Mesenchymal stem cell (in vitro differentiated cells and primary cell): ENCODE measurements around the gene LPGAT1.

Experiments used
- DNase-seq: peaks from one replicate; pipeline ENCODE4 v3.0.0-alpha.2; 2013
- H2AFZ ChIP-seq: one replicate; pipeline ENCODE4 v1.6.1; 2013; ENCODE audit warnings: low read depth, mild to moderate bottlenecking, control low read depth, inconsistent platforms, low read length, moderate library complexity
- H2AK5ac ChIP-seq: 2 replicates; pipeline ENCODE4 v1.6.1; 2013; ENCODE audit warnings: low read length, moderate library complexity, mild to moderate bottlenecking, inconsistent platforms; ENCODE audit not compliant: severe bottlenecking
- H2BK120ac ChIP-seq: one replicate; pipeline ENCODE4 v1.6.1; 2013; ENCODE audit warnings: low read depth, mild to moderate bottlenecking, inconsistent platforms, low read length, moderate library complexity
- H2BK12ac ChIP-seq, 2 experiments: one replicate each; pipeline ENCODE4 v1.6.1; 2013; ENCODE audit warnings: inconsistent platforms in 2 of 2, low read length in 2 of 2, mild to moderate bottlenecking in 2 of 2, moderate library complexity in 2 of 2, control low read depth in 1 of 2
- H2BK15ac ChIP-seq: one replicate; pipeline ENCODE4 v1.6.1; 2013; ENCODE audit warnings: mild to moderate bottlenecking, low read depth, inconsistent platforms; ENCODE audit not compliant: poor library complexity, severe bottlenecking
- H2BK5ac ChIP-seq: 2 replicates; pipeline ENCODE4 v1.6.1; 2013; ENCODE audit warnings: low read depth, mild to moderate bottlenecking, low read length, control low read depth, inconsistent platforms; ENCODE audit not compliant: poor library complexity, severe bottlenecking
- H3K14ac ChIP-seq, 2 experiments: one replicate each; pipeline ENCODE4 v1.6.1; 2013; ENCODE audit warnings: inconsistent platforms in 2 of 2, low read length in 2 of 2, control low read depth in 1 of 2, mild to moderate bottlenecking in 1 of 2, moderate library complexity in 1 of 2
- H3K18ac ChIP-seq, 2 experiments: one replicate each; pipeline ENCODE4 v1.6.1; 2013; ENCODE audit warnings: inconsistent platforms in 2 of 2, low read length in 2 of 2, control low read depth in 1 of 2, low read depth in 1 of 2, mild to moderate bottlenecking in 1 of 2
- H3K23ac ChIP-seq, 2 experiments: one replicate each; pipeline ENCODE4 v1.6.1; 2013; ENCODE audit warnings: inconsistent platforms in 2 of 2, low read length in 2 of 2, mild to moderate bottlenecking in 2 of 2, moderate library complexity in 2 of 2, control low read depth in 1 of 2
- H3K27ac ChIP-seq: 2 replicates; pipeline ENCODE4 v1.5.1; 2013; ENCODE audit warnings: mild to moderate bottlenecking, moderate library complexity, low read length, control low read depth, inconsistent platforms; ENCODE audit not compliant: poor library complexity, severe bottlenecking
- H3K27me3 ChIP-seq, 2 experiments: 2 replicates each; pipeline versions ENCODE4 v1.6.1 to v1.7.0; 2013; ENCODE audit warnings: low read length in 2 of 2, mild to moderate bottlenecking in 2 of 2, moderate library complexity in 2 of 2, control low read depth in 1 of 2, inconsistent platforms in 1 of 2; ENCODE audit not compliant: control insufficient read depth in 1 of 2, insufficient read depth in 1 of 2
- H3K36me3 ChIP-seq, 2 experiments: 2 replicates each; pipeline versions ENCODE4 v1.6.1 to v1.7.0; 2013; ENCODE audit warnings: low read length in 2 of 2, control low read depth in 1 of 2, inconsistent platforms in 1 of 2, low read depth in 1 of 2, mild to moderate bottlenecking in 1 of 2; ENCODE audit not compliant: insufficient read depth in 2 of 2, control insufficient read depth in 1 of 2
- H3K4ac ChIP-seq, 2 experiments: one replicate each; pipeline ENCODE4 v1.6.1; 2013; ENCODE audit warnings: inconsistent platforms in 2 of 2, low read length in 2 of 2, mild to moderate bottlenecking in 2 of 2, moderate library complexity in 2 of 2, control low read depth in 1 of 2, low read depth in 1 of 2
- H3K4me1 ChIP-seq: 2 replicates; pipeline ENCODE4 v1.6.1; 2013; ENCODE audit warnings: low read depth, low read length, control low read depth; ENCODE audit not compliant: control insufficient read depth, insufficient read depth
- H3K4me2 ChIP-seq: 2 replicates; pipeline ENCODE4 v1.6.1; 2013; ENCODE audit warnings: low read length, mild to moderate bottlenecking, inconsistent platforms; ENCODE audit not compliant: poor library complexity, severe bottlenecking
- H3K4me3 ChIP-seq, 2 experiments: 2 replicates each; pipeline versions ENCODE4 v1.5.1 to v1.7.0; 2013; ENCODE audit warnings: low read length in 2 of 2, mild to moderate bottlenecking in 2 of 2, control low read depth in 1 of 2, low read depth in 1 of 2; ENCODE audit not compliant: insufficient read depth in 1 of 2
- H3K79me1 ChIP-seq: replicated peaks from 2 replicates; pipeline ENCODE4 v1.6.1; 2013; ENCODE audit warnings: mild to moderate bottlenecking, control low read depth, low read length, inconsistent platforms; ENCODE audit not compliant: poor library complexity, severe bottlenecking
- H3K9ac ChIP-seq: 2 replicates; pipeline ENCODE4 v1.7.0; 2013; ENCODE audit warnings: mild to moderate bottlenecking, low read length, moderate library complexity
- H3K9me3 ChIP-seq: 2 replicates; pipeline ENCODE4 v1.7.0; 2013; ENCODE audit warnings: mild to moderate bottlenecking, low read length; ENCODE audit not compliant: control insufficient read depth
- H4K8ac ChIP-seq: one replicate; pipeline ENCODE4 v1.6.1; 2013; ENCODE audit warnings: inconsistent platforms, mild to moderate bottlenecking, low read length, moderate library complexity
- H4K91ac ChIP-seq: one replicate; pipeline ENCODE4 v1.6.1; 2013; ENCODE audit warnings: mild to moderate bottlenecking, low read length, inconsistent platforms
- WGBS: methylation state at CpG from one replicate; pipeline ENCODE4 v1.1.7; 2013; ENCODE audit warnings: mixed read lengths; 5-methylcytosine and 5-hydroxymethylcytosine counted together

Gene LPGAT1

DNA sequence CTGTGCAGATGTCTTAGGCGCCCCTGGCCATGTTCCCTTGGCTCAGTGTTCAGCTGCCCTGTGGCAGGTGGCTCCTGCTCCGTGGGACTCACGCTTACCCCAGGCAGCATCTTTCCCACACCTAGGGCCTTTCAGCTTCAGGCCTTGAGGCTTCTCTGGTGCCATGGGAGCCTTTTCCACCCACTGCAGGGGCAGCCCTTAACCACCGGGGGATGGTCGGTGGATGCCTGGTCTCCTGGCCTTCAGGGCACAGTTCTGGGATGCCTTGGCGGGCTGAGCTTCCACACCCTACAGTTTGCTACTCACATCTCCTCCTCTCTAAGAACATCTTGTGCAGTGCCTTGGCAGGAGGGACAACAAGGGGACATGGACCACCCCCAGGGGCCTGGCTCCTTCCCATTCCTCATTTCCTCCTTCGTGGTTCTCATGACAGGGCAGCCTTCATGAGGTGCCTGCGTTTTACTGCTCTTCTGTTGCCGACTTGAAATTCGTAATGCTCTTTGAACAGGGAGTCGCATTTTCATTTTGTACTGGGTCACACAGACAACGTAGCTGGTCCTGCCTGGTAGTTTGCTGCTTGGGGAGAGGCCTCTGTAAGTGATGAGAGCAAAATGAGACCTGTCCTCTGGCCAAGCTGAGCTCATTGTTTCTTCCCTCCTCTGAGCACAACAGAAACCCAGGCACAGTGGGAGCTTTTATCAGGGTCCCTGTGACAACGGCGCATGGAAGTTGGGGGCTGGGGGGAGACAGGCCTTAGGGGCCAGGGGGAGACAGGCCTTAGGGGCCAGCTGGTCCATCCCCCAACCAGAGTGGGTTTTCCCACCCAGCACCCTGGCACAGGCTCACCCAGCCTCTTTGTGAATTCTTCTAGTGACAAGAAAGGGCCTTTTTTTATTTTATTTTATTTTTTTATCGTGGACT lies 93.2 kb downstream of the LPGAT1 start:
- Histone ChIP-seq H3K36me3 (no peaks in the 10 kb centered on the region), H3K4me2 (no peak overlapping the region), H3K27me3 (peaks cover 0 to 52% of the 10 kb centered on the region in 2 experiments), H2AK5ac (no peak overlapping the region), H3K14ac (no peak overlapping the region), H3K27ac (no peak overlapping the region), H4K8ac (peak overlapping the region; percentile 39), H3K9me3 (no peaks in the 10 kb centered on the region), H3K18ac (peak overlapping the region in 1 of 2 experiments; percentile 48), H3K4me1 (peaks cover 18% of the 10 kb centered on the region), H3K4ac (peak overlapping the region in 1 of 2 experiments; percentile 18), H2BK5ac (no peak overlapping the region), H3K9ac (no peak overlapping the region), H3K79me1 (no peaks in the 10 kb centered on the region), H2BK15ac (no peak overlapping the region), H2AFZ (no peak overlapping the region), H3K4me3 (no peak overlapping the region), H2BK12ac (no peak overlapping the region), H3K23ac (no peak overlapping the region), H4K91ac (no peak overlapping the region), H2BK120ac (no peak overlapping the region)
- WGBS, result 92% methylated on average over 15 of the region's 15 CpGs
- no peak for DNase-seq

- H3K9ac ChIP-seq, result no peak overlapping the region
- H3K4me3 ChIP-seq, result no peak overlapping the region
- WGBS, result 98% methylated on average over 8 of the region's 8 CpGs
- no peak overlapping the region for H3K4ac ChIP-seq
- no peak overlapping the region for H3K4me2 ChIP-seq
- no peaks in the 10 kb centered on the region for H3K9me3 ChIP-seq
- H3K79me1 ChIP-seq, result no peaks in the 10 kb centered on the region
- H2BK120ac ChIP-seq, result no peak overlapping the region
- DNase-seq, result no peak
- no peak overlapping the region for H3K27ac ChIP-seq
- no peak overlapping the region for H2AFZ ChIP-seq
- peaks cover 0 to 60% of the 10 kb centered on the region in 2 experiments for H3K27me3 ChIP-seq
- peaks cover 18% of the 10 kb centered on the region for H3K4me1 ChIP-seq
- H3K23ac ChIP-seq, result no peak overlapping the region
- peak overlapping the region in 1 of 2 experiments; percentile 79 for H3K14ac ChIP-seq
- no peak overlapping the region for H2BK5ac ChIP-seq
- no peaks in the 10 kb centered on the region for H3K36me3 ChIP-seq
- no peak overlapping the region for H4K91ac ChIP-seq
- H3K18ac ChIP-seq, result no peak overlapping the region
- peak overlapping the region; percentile 29 for H2AK5ac ChIP-seq
- H4K8ac ChIP-seq, result no peak overlapping the region
- H2BK15ac ChIP-seq, result no peak overlapping the region
- peak overlapping the region in 1 of 2 experiments; percentile 45 for H2BK12ac ChIP-seq
These were observed 94.1 kb downstream of the LPGAT1 start for GRCh38 chr1:211736351-211736915.

DNA sequence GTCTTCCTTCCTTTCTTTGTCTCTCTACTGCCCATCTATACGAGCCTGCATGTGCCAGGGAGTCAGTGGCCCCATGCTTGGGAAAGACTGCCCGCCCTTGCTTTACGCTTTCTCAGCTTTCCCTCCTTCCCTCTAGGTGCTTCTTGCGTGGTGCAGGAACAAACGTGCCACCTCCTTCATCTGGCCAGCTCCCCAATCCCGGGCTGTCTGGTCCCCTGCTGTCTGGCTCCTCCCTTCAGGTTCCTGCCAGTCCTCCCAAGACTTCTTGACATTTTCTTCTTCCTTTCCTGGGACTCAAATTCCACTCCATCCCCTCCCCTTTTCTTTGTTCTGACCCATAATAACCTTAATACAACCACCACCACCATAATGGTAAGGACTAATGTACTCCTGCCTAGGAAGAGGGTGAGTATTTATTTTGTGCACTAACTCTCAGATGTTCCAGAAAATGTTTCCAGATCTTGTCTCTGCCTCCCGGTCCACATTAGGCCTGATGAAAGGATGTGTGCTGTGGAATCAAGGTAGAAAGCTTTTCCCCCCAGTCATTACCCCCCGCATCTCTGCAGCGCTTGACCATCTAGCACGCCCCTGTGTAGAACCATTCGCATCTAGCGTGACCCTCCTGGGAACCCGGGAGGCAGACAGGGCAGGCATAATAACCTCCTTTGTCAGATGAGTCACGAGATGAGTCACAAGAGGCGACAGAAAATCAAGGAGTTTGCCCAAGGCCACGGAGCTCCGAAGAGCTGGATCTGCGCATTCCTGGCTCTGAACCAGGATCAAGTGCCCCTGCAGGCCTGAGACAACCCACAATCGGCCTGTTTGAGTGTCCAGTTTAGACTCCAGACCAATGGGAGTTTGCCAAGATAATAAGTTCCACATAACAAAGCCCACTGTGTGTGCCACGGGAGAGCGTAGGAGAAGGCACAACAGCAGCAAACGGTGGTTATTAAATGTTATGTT lies 95.1 kb downstream of the LPGAT1 start:
- Histone ChIP-seq H2BK120ac (no peak overlapping the region), H2BK12ac (peak overlapping the region in 1 of 2 experiments; percentile 86), H3K4me1 (peaks cover 18% of the 10 kb centered on the region), H4K91ac (no peak overlapping the region), H3K27ac (no peak overlapping the region), H2AFZ (no peak overlapping the region), H3K4ac (no peak overlapping the region), H3K9me3 (no peaks in the 10 kb centered on the region), H3K4me2 (peak overlapping the region; percentile 1), H3K9ac (no peak overlapping the region), H3K4me3 (peak overlapping the region; percentile 8 to 24), H3K14ac (no peak overlapping the region), H2BK5ac (no peak overlapping the region), H2BK15ac (peak overlapping the region; percentile 49), H4K8ac (peak overlapping the region; percentile 27), H3K79me1 (no peaks in the 10 kb centered on the region), H3K27me3 (peaks cover 0 to 66% of the 10 kb centered on the region in 2 experiments), H2AK5ac (peak overlapping the region; percentile 74), H3K23ac (no peak overlapping the region), H3K36me3 (no peaks in the 10 kb centered on the region), H3K18ac (peak overlapping the region; percentile 23 to 49)
- DNase-seq, result peak; percentile 94
- 39% methylated on average over 21 of the region's 22 CpGs for whole genome bisulfite sequencing
